Astrocyte (in vitro differentiated cells and primary cell): ENCODE results near the gene SUN2.

Source experiments
- CTCF ChIP-seq: IDR thresholded peaks from 2 replicates; pipeline ENCODE4 v1.5.1; 2011; ENCODE audit warnings: low read depth, mild to moderate bottlenecking, inconsistent platforms, low read length, moderate library complexity; ENCODE audit not compliant: insufficient read depth
- EZH2 ChIP-seq: IDR thresholded peaks from 2 replicates; pipeline ENCODE4 v1.6.1; 2012; ENCODE audit warnings: mild to moderate bottlenecking, low read length, inconsistent platforms; ENCODE audit not compliant: insufficient read depth

GRCh38 chr22:38709306-38709705, 46.5 kb downstream of the SUN2 start:
- TF ChIP-seq CTCF (no peak), EZH2 (no peak)
